Chondrocyte (in vitro differentiated cells): ENCODE measurements around the gene RSPH3. TPM values are rescaled to one million over a fixed set of nuclear protein-coding genes. Genes with fewer than 3 reads are reported as not detected.

Source experiments
- DNase-seq: peaks from one replicate; pipeline ENCODE4 v3.0.0; 2021; ENCODE audit warnings: mixed read lengths, low spot score
- H3K27ac Mint-ChIP-seq: one replicate; pipeline ENCODE4 v1.8.0; 2021; ENCODE audit warnings: mild to moderate bottlenecking, moderate library complexity, mixed read lengths; ENCODE audit not compliant: unreplicated experiment
- H3K27me3 Mint-ChIP-seq: 2 replicates; pipeline ENCODE4 v1.8.0; 2021; ENCODE audit warnings: low read depth, mixed read lengths
- H3K36me3 Mint-ChIP-seq: 2 replicates; pipeline ENCODE4 v1.8.0; 2021; ENCODE audit warnings: low read depth, mixed read lengths
- H3K4me1 Mint-ChIP-seq: 2 replicates; pipeline ENCODE4 v1.8.0; 2021; ENCODE audit warnings: low read depth, mild to moderate bottlenecking, mixed read lengths
- H3K4me3 Mint-ChIP-seq: one replicate; pipeline ENCODE4 v1.8.0; 2021; ENCODE audit warnings: mild to moderate bottlenecking, moderate library complexity, mixed read lengths; ENCODE audit not compliant: unreplicated experiment
- H3K9me3 Mint-ChIP-seq: 2 replicates; pipeline ENCODE4 v1.8.0; 2021; ENCODE audit warnings: low read depth, mixed read lengths
- CTCF ChIP-seq: fragments of 200-600 bp; sonication (generic); IDR thresholded peaks from 2 replicates; pipeline ENCODE4 v1.5.0; 2021; ENCODE audit warnings: antibody characterized with exemption, mild to moderate bottlenecking, moderate library complexity
- long read RNA-seq: library from polyadenylated mRNA; stranded (forward); transcript quantifications from one replicate; pipeline ENCODE4 v2.0.0, GENCODE V29; 2021
- total RNA-seq: library from RNA; stranded (reverse); gene quantifications from 3 replicates; pipeline ENCODE4 v1.2.1, GENCODE V29; 2021

RSPH3 gene, protein sequence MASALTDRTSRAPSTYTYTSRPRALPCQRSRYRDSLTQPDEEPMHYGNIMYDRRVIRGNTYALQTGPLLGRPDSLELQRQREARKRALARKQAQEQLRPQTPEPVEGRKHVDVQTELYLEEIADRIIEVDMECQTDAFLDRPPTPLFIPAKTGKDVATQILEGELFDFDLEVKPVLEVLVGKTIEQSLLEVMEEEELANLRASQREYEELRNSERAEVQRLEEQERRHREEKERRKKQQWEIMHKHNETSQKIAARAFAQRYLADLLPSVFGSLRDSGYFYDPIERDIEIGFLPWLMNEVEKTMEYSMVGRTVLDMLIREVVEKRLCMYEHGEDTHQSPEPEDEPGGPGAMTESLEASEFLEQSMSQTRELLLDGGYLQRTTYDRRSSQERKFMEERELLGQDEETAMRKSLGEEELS
- 8.3 to 10.0 TPM (median 8.7 TPM) in 3 replicates for total RNA-seq
- long read RNA-seq, full-length matches to known transcripts: 2 of 5 reads
- long read RNA-seq, partial matches to known transcripts: 2 of 5 reads
- long read RNA-seq, other reads (novel, unspliced or antisense): 1 of 5 reads

- Mint-ChIP-seq H3K27ac (peak within 1 kb of the TSS; percentile 96), H3K27me3 (no peaks in the 10 kb centered on the region), H3K36me3 (no peaks in the 10 kb centered on the region), H3K4me3 (peak within 1 kb of the TSS; percentile 96), H3K4me1 (peaks cover 27% of the 10 kb centered on the region), H3K9me3 (no peaks in the 10 kb centered on the region)
- DNase-seq: peak; percentile 95
- TF ChIP-seq CTCF: peak; percentile 59
Measured at GRCh38 chr6:158999666-159000403, at the start of gene RSPH3. TSS of gene RSPH3 (minus strand) at chr6:159000202. CDS start at chr6:158999550, 652 bp downstream.

GRCh38 chr6:159047891-159048685 lies 48.1 kb upstream of the RSPH3 start:
- H3K36me3 Mint-ChIP-seq: peaks cover 2% of the 10 kb centered on the region
- no peaks in the 10 kb centered on the region for H3K9me3 Mint-ChIP-seq
- no peak for TF ChIP-seq CTCF

DNA sequence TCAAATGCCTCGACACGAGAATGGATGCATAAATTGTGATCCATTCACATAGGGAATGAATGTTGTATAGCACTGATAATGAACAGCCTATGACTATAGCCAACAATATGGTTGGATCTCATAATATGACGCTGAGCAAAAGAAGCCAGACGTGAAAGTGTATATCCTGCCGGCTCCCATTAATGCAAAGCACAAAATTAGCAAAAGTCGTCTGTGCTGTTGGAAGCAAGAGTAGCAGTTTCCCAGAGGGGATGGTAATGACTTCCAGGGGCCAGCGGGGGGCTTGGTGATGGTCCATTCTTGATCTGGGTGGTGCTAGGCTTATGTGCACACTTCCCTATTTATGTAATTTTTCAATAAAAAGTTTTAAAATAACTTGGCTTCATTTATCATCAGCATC lies 45.8 kb upstream of the RSPH3 start:
- Mint-ChIP-seq H3K4me1 (peaks cover 7% of the 10 kb centered on the region), H3K9me3 (no peaks in the 10 kb centered on the region), H3K27ac (no peak overlapping the region), H3K27me3 (peaks cover 23% of the 10 kb centered on the region), H3K4me3 (no peak overlapping the region), H3K36me3 (peaks cover 2% of the 10 kb centered on the region)
- no peak for TF ChIP-seq CTCF
- no peak for DNase-seq

More at GRCh38 chr6:159047891-159048685, 48.1 kb upstream of the RSPH3 start:
- H3K4me1 Mint-ChIP-seq: peaks cover 4% of the 10 kb centered on the region
- no peak for DNase-seq
- H3K27me3 Mint-ChIP-seq: peaks cover 22% of the 10 kb centered on the region
- no peak overlapping the region for H3K4me3 Mint-ChIP-seq
- H3K27ac Mint-ChIP-seq: no peak overlapping the region

DNA sequence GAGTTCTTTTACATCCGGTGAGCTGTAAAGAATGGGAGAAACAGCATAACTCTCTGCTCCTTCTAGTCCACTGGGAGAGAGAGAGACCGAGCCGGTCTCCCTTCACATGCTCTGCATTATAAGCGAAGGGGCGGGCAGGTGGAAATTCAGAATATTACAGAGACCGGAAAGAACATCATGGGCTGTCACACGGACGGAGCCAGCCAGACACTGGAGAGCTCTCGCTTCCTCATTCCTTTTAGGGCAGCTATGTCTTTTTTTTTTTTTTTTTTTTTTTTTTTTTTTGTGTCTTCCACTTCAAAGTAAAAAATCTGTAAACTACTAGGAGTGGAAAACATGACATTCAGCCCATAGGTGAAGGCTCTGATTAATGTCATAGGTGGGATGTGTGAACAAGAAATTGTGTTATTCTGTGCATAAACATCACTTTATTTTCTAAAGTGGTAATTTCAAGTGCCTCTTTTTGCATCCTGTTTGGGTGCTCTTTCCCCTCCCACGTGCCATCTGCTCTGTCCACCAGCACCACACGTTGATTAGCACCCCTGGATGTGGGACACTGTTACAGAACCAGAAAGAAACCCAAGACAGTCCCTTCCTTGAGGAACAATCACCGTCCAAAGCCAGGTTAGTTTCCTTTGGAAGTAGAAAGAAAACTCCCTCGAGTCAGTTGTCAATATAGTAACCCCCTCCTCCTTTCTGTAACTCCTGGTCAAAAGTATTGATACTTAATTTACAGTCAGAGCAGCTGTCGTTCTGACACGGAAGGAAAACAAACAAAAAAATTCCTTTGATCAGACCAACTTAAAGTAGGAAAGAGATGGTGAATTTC lies 45.1 kb upstream of the RSPH3 start, which contains the start of gene TAGAP:
Gene TAGAP (minus strand): TSS at position 93 of the 829 bp plus-strand sequence. CDS start 845 bp downstream, outside the sequence.
- no peak for TF ChIP-seq CTCF
- no peaks in the 10 kb centered on the region for H3K9me3 Mint-ChIP-seq
- no peak within 1 kb of the TSS for H3K27ac Mint-ChIP-seq
- DNase-seq: no peak
- H3K27me3 Mint-ChIP-seq: peaks cover 23% of the 10 kb centered on the region
- peaks cover 2% of the 10 kb centered on the region for H3K36me3 Mint-ChIP-seq
- peaks cover 7% of the 10 kb centered on the region for H3K4me1 Mint-ChIP-seq
- H3K4me3 Mint-ChIP-seq: peak within 1 kb of the TSS; percentile 25
